Choroid plexus epithelial cell (primary cell): ENCODE measurements around the gene ZNF683.

Experiments used
- DNase-seq: peaks from one replicate; pipeline ENCODE4 v3.0.0-alpha.2; 2010; ENCODE audit warnings: low read depth
- H3K4me3 ChIP-seq: 2 replicates; pipeline ENCODE4 v1.5.1; 2011; ENCODE audit warnings: low read depth, mild to moderate bottlenecking, control low read depth, low read length, moderate library complexity
- CTCF ChIP-seq: conservative IDR thresholded peaks from 2 replicates; pipeline ENCODE4 v1.5.1; 2011; ENCODE audit warnings: low read depth, mild to moderate bottlenecking, control low read depth, inconsistent platforms, low read length, moderate library complexity

The ZNF683 gene

GRCh38 chr1:26410706-26411623 lies 38.4 kb upstream of the ZNF683 start, which contains the start of gene LIN28A:
LIN28A (plus strand) TSS chr1:26410817; CDS start chr1:26410892, 75 bp downstream.
- no peak within 1 kb of the TSS for H3K4me3 ChIP-seq
- TF ChIP-seq CTCF, result no peak
- DNase-seq, result no peak

GRCh38 chr1:26409191-26409807 lies 36.7 kb upstream of the ZNF683 start:
- no peak overlapping the region for H3K4me3 ChIP-seq
- DNase-seq, result no peak
- no peak for TF ChIP-seq CTCF

DNA sequence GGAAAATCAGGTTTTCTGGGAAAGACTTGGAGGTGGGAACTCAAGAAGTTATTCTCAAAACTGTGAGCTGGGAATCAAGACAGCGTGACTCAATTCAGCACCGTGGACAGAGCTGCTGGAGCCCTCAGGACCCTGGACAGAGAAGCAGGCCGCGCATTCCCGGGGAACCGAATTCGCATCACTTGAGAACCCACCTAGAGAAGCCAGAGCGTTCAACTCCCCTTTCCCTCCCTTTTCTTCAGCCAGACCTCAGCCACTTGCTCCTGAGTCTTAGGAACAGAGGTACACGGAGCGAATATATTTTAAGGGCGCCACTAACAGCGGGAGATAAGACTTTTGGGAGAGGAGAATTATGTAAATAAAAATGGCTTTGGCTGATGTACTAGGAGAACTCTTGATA lies 36.1 kb upstream of the ZNF683 start:
- no peak overlapping the region for H3K4me3 ChIP-seq
- TF ChIP-seq CTCF, result no peak
- DNase-seq, result peak; percentile 85

- DNase-seq, result peak; percentile 62
- no peak for TF ChIP-seq CTCF
- H3K4me3 ChIP-seq, result no peak overlapping the region
Measured at GRCh38 chr1:26405281-26405915, 32.8 kb upstream of the ZNF683 start.

DNA sequence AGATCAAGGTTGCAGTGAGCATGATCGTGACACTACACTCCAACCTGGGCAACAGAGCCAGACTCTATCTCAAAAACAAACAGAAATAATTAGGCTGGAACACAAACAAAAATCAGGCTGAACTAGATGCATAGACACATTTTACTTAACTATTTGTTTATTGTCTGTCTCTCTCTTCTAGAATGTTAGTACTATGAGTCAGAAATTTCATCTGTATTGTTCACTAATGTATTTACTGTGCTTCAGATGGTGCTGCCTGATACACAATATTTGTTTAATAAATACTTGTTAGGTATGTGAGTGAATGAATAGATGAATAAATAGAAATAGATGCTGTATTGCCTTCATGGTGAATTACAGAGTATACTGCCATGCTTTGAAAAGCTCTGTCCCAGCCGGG lies 32.1 kb upstream of the ZNF683 start:
- no peak overlapping the region for H3K4me3 ChIP-seq

GRCh38 chr1:26403656-26404055 lies 31.1 kb upstream of the ZNF683 start:
- peak; percentile 58 for DNase-seq
- no peak for TF ChIP-seq CTCF
- no peak overlapping the region for H3K4me3 ChIP-seq

More for the DNA sequence above, 32.1 kb upstream of the ZNF683 start:
- DNase-seq, result no peak
- no peak for TF ChIP-seq CTCF
